SW 1271 (cell line): ENCODE data around the gene PHACTR1.

ENCODE experiments used
- DNase-seq, 2 experiments: peaks; one replicate each; lab custom pipeline; 2025; lab: John Stamatoyannopoulos, UW

PHACTR1 gene

GRCh38 chr6:13195803-13196202 lies 479.2 kb downstream of the PHACTR1 start:
- no peak for DNase-seq

- no peak for DNase-seq
These were observed 481.6 kb downstream of the PHACTR1 start for GRCh38 chr6:13198168-13198567.

- DNase-seq = no peak
These were observed 484.8 kb downstream of the PHACTR1 start for GRCh38 chr6:13201336-13201735.

DNA sequence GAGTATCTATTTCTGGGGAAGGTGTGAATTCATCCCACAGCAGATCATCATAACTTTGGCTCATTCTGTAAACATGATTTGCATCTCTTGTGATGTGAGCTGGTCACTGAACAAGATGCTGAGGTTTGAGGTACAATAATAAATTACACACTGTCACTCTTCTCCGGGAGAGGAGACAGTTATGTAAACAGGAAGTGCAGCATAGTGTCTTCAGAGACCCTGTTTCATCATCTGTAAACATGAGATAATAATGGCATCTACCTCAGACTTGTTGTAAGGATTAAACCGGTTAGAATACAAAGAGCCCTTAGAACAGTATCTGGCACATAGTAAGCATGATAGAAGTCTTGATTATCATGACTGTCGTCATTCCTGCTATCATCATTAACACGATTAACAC lies 486.6 kb downstream of the PHACTR1 start:
- no peak for DNase-seq

GRCh38 chr6:13205106-13205505 lies 488.5 kb downstream of the PHACTR1 start:
- no peak for DNase-seq

DNA sequence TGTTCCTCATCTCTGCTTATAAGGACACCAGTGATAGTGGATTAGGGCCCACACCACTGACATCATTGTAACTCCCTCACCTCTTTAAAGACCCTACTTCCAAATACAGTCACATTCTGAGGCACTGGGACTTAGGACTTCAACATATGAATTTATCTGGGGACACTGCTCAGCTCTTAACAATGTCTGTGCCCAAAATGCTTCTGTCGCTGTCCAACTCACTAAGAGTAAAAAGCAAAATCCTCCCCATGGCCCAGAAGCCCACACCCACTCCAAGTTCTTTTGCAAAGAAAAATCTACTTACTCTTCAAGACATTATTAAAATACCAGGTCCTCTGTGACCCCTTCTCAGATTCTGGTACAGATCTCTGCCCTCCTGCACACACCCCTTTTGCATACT lies 495.5 kb downstream of the PHACTR1 start:
- DNase-seq = no peak

DNA sequence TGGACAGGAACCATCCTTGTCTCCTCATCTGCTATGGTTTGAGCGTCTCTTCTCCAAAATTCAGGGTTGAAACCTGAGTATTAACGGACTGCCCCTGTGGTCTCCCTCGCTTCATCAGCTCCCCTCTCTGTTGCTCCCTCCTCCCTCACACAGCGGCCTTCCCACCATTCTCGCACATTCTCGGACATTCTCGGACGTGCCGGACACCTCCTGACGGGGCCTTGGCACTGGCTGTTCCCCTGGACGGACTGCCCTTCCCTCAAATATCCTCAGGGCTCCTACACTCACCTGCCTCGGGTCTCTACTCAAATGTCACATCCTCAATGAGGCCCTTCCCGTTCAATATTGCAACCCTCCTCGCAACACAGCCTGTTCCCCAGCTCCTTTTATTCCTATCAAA lies 496.0 kb downstream of the PHACTR1 start:
- no peak for DNase-seq

- no peak for DNase-seq
These were observed 498.8 kb downstream of the PHACTR1 start for GRCh38 chr6:13215390-13215789.

- no peak for DNase-seq
These were observed 499.9 kb downstream of the PHACTR1 start for GRCh38 chr6:13216236-13217014.

GRCh38 chr6:13217206-13217905 lies 500.8 kb downstream of the PHACTR1 start:
- no peak for DNase-seq

DNA sequence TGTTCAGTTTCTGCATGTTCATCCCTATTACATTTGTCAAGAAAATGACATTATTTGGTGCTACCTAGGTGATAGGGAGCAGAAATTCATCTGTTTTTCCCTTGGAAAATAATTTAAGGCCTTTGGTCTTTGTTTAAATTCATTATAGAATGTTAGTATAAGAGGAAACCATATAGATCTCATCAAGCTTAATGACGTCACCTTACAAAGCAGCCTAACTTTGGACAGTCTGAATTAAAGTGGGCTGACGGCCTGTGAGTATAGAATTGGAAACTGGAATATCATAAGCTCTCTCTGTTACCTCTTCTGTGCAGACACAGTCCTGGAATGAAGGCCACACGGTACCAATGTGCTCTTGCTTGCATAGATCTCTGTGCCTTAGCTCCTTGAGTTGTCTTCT lies 503.7 kb downstream of the PHACTR1 start:
- no peak for DNase-seq

DNA sequence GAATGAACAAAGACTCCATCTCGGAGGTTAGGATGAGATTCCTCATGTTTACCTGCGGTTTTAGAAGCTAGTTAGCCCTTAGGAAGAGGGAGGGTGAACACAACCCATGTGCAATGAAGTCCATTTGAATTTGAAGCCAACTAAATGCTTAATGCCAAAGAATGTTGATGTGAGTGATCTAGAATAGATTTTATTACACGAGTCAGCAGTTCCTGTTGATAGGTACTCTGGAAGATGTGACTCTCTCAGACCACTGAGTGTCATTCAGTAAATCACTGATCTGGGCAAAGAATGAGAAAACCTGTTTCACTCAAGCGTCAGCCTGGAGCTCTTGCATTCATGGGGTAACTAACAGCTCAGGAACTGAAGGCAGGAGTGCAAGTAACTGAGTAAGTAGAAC lies 505.5 kb downstream of the PHACTR1 start:
- no peak for DNase-seq

DNA sequence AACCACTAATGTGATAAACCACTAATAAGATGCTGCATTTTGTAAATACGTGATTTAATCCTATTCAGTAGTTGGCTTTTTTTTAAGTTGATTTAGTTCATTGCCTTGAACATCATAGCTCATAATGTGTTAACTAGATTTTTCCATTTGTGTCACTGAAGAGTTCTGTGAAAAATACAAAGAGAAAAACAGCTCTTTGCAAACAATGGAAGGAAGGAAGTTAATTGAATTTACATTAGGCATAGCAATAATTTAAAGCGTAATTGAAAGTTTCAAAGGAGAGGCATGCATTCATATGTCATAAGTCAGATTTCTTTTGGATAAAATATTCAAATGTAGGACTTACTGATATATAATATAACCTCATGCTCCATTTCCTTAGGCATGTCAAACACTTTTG lies 509.5 kb downstream of the PHACTR1 start:
- no peak for DNase-seq

GRCh38 chr6:13228264-13229204 lies 512.0 kb downstream of the PHACTR1 start:
- no peak for DNase-seq

DNA sequence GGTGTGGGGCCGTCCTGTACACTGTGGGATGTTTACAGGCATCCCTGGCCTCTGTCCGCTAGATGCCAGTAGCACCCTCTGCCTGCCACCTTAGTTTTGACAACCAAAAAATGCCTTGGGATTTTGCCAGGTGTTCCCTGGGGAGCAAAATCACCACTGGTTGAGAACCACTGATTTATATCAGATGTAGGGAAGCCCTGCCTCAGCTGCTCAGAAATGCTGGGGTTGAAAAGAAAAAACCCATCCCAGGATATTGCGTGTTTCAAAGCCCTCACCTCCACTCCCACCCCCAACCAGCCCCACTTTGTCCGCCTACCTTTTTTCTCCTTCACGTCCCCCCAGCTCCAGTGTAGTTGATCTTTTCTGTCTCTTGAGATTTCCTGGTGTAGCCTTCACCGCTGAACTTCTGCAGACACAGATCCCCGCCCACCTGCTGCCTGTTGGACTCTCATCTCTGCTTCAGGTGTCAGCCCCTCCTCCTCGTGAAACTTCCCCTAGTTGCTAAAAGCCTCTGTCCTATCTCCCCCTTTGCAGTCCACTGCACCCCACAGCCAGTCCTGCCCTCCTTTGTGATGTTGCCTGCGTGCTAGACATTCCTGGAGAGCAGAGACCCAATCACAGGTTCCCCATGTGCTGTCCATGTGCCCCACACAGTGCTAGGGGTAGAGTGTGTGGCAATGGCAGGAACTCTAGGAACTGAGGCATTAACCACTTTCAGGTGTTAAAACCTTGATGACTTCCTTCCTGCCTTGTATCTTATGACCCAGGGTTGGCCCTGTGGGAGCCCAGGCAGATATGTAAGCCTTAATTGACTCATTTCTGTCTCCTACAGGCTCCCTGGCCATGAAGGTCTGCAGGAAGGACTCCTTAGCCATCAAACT lies 512.9 kb downstream of the PHACTR1 start:
- no peak for DNase-seq

DNA sequence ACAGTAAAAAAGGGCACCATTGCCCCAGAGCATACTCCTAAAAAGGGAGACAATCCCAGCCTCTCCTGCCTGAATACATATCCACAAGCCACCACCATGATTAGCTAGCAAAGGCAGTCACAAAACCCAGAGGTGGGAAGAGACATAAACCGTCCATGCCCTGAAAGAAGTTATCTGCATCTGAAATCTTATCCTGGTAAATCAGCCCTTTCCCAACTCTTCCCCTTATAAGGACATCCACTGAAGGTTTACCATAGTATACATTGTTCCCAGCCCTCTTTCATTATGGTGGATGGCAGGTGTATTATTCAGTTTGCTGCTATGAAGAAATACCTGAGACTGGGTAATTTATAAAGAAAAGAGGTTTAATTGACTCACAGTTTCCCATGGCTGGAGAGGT lies 516.5 kb downstream of the PHACTR1 start:
- no peak for DNase-seq

GRCh38 chr6:13234130-13234529 lies 517.6 kb downstream of the PHACTR1 start:
- no peak for DNase-seq

DNA sequence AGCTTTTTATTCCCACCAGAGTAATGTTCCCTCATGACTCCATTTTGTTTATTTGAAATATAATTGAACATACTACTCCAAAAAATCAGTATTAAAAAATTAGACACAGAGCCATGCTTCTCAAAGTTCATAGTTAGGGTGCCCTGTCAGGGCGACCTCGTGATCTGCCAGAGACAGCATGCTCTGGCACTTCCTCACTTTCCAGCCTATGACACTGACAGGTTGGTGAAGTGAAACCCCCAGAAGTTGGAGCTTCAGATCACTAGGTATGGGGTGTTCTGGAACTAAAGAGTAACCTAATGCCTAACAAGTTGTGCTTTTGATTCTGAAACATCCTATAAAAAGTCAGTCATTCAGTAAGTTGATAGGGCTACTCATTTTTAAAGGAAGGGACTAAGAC lies 518.8 kb downstream of the PHACTR1 start:
- DNase-seq = no peak

DNA sequence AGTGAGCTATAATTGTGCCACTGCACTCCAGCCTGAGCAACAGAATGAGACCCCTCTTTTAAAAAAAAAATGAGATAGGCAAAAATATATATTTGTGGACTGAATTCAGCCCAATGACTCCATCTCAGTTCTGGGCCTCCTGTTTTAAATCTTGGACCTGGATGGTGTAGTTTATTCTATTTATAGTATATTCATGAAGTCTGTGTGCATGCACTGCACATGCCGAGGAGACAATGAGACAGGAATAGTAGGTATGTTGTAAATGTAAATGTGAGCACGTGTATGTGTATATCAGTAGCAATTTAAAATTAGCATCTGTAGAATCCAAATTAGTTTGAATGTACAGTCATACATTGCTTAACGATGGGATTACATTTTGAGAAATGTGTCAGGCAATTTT lies 520.8 kb downstream of the PHACTR1 start:
- no peak for DNase-seq

DNA sequence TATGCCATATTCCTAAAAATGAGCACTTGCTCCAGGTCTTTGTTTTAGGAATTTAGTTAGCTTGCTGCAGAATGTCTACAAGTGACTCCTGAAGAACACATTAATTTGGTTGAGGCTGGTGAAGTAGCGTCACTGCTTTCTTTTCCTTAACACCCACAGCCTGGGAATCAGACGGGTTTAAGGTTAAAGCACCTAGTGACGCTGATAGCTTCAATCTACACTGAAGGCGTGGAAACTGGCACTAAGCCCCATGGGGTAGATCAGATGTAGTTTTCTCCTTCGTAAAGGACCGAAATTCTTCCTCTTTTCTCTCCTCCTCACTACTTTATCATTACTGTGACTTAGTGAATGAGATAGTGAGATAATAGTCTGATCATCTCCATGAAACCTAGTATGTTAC lies 521.5 kb downstream of the PHACTR1 start:
- no peak for DNase-seq

DNA sequence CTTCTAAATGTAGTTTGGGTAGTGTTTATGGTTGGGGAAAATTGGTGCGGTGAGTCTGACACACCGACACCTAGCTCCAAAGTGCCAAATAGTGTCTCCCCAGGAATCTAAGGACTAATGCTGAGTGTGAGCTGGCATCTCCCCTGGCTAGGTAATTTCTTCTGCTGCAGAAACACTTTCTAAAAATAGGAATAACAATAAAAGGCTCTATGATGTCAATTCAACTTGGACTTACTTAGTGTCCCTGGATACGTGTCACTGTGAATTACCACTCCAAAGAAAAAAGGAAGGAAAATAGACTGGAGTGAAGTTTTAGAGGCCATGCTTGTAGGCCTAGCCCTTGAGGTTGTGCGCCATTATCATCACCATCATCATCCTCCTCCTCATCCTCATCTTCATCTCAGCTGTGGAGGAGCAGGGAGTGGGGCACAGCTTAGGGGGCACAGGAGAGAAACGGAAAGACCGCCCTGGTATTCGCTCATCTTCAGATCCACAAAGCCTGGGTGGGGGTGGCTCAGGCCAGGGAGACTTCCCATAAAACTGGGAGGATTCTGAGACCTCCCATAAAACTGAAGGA lies 522.2 kb downstream of the PHACTR1 start:
- DNase-seq = no peak
